ENCODE measurements around the gene ULBP3.

The ULBP3 gene

DNA sequence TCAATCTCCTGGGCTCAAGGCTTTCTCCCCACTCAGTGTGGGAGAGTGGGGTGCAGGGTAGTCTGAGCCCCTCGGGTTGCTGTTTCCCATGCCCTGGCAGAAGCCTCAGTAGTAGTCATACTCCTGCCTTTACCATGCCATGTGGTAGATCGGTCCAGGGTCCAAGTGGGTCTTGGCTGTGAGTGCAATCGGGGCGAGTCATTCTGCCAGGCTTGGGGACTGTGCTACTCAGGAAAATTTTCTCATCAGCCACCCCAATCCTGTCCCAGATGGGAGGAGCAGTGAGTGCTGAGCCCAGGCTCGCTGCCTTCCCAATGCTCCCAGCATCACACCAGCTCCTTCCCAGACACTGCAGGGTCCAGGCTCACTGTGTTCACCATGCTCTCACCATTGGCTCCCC, 32.8 kb downstream of the ULBP3 start:
- peaks cover 57% of the 10 kb centered on the region for H3K27me3 ChIP-seq
- H3K9me3 ChIP-seq, result no peaks in the 10 kb centered on the region
- H3K36me3 ChIP-seq, result no peaks in the 10 kb centered on the region
- DNase-seq, result no peak
- H3K4me1 ChIP-seq, result no peaks in the 10 kb centered on the region
- TF ChIP-seq, protein P1, sequence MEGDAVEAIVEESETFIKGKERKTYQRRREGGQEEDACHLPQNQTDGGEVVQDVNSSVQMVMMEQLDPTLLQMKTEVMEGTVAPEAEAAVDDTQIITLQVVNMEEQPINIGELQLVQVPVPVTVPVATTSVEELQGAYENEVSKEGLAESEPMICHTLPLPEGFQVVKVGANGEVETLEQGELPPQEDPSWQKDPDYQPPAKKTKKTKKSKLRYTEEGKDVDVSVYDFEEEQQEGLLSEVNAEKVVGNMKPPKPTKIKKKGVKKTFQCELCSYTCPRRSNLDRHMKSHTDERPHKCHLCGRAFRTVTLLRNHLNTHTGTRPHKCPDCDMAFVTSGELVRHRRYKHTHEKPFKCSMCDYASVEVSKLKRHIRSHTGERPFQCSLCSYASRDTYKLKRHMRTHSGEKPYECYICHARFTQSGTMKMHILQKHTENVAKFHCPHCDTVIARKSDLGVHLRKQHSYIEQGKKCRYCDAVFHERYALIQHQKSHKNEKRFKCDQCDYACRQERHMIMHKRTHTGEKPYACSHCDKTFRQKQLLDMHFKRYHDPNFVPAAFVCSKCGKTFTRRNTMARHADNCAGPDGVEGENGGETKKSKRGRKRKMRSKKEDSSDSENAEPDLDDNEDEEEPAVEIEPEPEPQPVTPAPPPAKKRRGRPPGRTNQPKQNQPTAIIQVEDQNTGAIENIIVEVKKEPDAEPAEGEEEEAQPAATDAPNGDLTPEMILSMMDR (IDR thresholded peaks at IDR 0.05; ENCODE audit: low read depth, low read length), result no peak
- H3K4me3 ChIP-seq (ENCODE audit: low read depth, low read length), result no peak overlapping the region

DNA sequence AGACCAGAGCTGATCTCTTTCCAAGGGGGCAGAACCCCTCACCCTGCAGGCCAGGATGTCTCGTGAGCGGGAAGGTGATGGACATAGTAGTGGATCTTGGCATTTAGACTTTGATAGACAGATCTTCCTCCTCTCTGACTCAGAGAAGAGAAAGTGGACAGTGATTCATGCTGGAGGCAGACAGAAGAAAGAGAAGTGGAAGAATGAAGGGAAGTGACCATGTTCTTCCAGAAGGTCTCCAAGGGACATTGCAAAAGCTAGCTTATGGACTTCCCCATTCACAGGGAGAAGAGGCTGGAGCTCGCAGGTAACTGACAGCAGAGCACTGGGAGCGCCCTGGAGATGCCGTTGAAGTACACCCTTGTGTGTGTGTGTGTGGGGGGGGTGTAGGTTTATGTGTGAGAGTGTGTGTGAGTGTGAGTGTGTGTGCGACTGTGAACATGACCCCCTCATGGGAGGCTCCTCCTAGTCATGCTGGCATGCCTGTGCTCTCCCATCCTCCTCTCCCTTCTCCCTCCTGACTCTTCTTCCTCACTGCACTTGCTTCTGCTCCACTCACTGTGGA, 35.6 kb downstream of the ULBP3 start:
- TF ChIP-seq, protein P1 (IDR thresholded peaks at IDR 0.05; ENCODE audit: low read depth, low read length), result no peak
- no peak for DNase-seq
- H3K36me3 ChIP-seq, result no peaks in the 10 kb centered on the region
- peaks cover 50% of the 10 kb centered on the region for H3K27me3 ChIP-seq
- no peaks in the 10 kb centered on the region for H3K4me1 ChIP-seq
- no peak overlapping the region for H3K4me3 ChIP-seq (ENCODE audit: low read depth, low read length)
- H3K9me3 ChIP-seq, result no peaks in the 10 kb centered on the region

DNA sequence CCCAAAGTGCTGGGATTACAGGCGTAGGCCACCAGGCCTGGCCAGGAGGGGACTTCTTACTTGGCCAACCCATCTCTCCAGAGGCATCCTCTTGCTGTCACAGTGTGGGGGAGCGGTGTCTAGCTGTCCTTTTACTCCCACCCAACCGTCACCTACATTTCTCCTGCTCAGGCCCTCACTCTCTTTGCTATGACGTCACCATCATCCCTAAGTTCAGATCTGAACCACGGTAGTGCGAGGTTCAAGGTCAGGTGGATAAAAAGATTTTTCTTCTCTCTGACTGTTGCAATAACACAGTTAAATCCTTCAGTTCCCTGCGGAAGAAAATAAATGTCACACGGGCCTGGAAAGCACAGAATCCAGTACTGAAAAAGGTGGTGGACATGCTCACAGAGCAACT, 36.3 kb downstream of the ULBP3 start:
- DNase-seq, result no peak
- peaks cover 47% of the 10 kb centered on the region for H3K27me3 ChIP-seq
- no peaks in the 10 kb centered on the region for H3K4me1 ChIP-seq
- H3K36me3 ChIP-seq, result no peaks in the 10 kb centered on the region
- TF ChIP-seq, protein P1 (IDR thresholded peaks at IDR 0.05; ENCODE audit: low read depth, low read length), result no peak
- no peaks in the 10 kb centered on the region for H3K9me3 ChIP-seq
- no peak overlapping the region for H3K4me3 ChIP-seq (ENCODE audit: low read depth, low read length)

DNA sequence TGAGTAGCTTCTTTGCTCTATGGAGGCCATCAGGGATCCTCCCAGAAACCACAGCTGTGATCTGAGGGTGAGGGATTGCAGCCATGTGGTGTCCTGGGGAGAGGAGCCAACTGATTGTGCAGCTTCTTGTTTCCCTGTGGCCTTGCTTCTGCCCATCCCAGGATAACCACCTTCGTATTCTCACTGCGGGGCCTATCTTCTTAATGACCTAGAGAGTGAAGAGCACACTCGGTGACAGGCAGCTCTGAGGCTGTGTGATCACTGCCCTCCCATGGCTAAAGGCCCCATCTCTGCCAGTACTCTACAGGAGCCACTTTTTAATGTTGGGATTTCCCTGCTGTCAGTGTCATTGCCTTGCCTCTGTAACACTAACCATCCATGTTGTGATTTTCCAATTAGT, 38.3 kb downstream of the ULBP3 start:
- H3K27me3 ChIP-seq, result peaks cover 46% of the 10 kb centered on the region
- no peaks in the 10 kb centered on the region for H3K4me1 ChIP-seq
- H3K9me3 ChIP-seq, result no peaks in the 10 kb centered on the region
- no peaks in the 10 kb centered on the region for H3K36me3 ChIP-seq
- TF ChIP-seq, protein P1 (IDR thresholded peaks at IDR 0.05; ENCODE audit: low read depth, low read length), result no peak
- no peak overlapping the region for H3K4me3 ChIP-seq (ENCODE audit: low read depth, low read length)
- DNase-seq, result no peak

DNA sequence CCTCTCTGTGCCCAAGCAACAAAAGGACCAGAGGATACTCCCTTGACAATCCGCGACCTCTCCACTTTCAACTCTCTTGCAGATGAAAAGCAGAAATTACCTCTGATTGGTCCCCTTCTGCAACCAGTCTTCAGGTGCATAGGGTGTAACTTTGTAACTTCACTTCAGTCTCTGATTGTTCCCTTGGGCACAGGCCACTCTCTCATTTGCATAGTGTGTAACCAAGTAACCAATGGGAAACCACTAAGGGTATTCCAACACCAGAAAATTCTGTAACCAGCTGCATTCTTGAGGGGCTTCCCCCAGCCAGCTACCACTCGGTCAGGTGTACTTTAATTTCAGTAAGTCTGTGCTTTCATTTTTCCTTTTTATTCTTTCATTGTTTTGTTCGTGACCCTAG, 39.2 kb downstream of the ULBP3 start:
- Histone ChIP-seq H3K9me3 (no peaks in the 10 kb centered on the region), H3K4me3 (ENCODE audit: low read depth, low read length) (no peak overlapping the region), H3K36me3 (no peaks in the 10 kb centered on the region), H3K27me3 (peaks cover 53% of the 10 kb centered on the region), H3K4me1 (no peaks in the 10 kb centered on the region)
- TF ChIP-seq, protein P1 (IDR thresholded peaks at IDR 0.05; ENCODE audit: low read depth, low read length), result no peak
- no peak for DNase-seq

DNA sequence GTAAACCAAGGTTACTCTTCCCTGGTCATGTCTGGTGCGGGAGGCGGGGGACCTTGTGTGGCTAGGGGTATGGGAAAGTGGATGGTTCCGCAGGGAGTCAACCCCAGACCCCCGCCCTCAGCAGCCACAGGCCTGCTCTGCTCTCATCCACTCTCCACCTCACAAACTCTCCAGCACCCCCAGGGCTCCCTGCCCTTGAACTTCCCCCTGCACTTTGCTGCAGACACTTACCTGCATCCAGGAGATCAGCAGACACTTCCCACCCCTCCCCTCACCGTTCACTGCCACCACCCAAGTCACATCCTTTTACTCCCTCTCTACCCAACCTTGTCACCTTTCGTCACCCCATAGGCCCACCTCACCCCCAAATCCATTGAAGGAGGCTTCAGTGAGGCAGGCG, 39.6 kb downstream of the ULBP3 start:
- Histone ChIP-seq H3K27me3 (peaks cover 54% of the 10 kb centered on the region), H3K4me3 (ENCODE audit: low read depth, low read length) (no peak overlapping the region), H3K9me3 (no peaks in the 10 kb centered on the region), H3K36me3 (no peaks in the 10 kb centered on the region), H3K4me1 (no peaks in the 10 kb centered on the region)
- TF ChIP-seq, protein P1 (IDR thresholded peaks at IDR 0.05; ENCODE audit: low read depth, low read length), result no peak
- DNase-seq, result no peak
